Fibroblast of skin of right biceps (primary cell): ENCODE measurements around the gene TAF8.

Experiments used
- DNase-seq: peaks from one replicate; pipeline ENCODE4 v3.0.0-alpha.2; 2013

TAF8 gene

GRCh38 chr6:42100029-42100901 lies 49.9 kb downstream of the TAF8 start:
- peak; percentile 82 for DNase-seq

GRCh38 chr6:42101186-42101657 lies 50.9 kb downstream of the TAF8 start:
- DNase-seq: no peak

- DNase-seq: no peak
Measured at GRCh38 chr6:42103216-42103615, 52.9 kb downstream of the TAF8 start.

- DNase-seq: no peak
Measured at GRCh38 chr6:42103753-42104094, 53.4 kb downstream of the TAF8 start.

- peak; percentile 61 for DNase-seq
Measured at GRCh38 chr6:42104095-42104803, 53.9 kb downstream of the TAF8 start.

- DNase-seq: no peak
Measured at GRCh38 chr6:42104804-42105125, 54.4 kb downstream of the TAF8 start.

- DNase-seq: no peak
Measured at GRCh38 chr6:42105156-42105648, 54.9 kb downstream of the TAF8 start.

- DNase-seq: no peak
Measured at GRCh38 chr6:42105709-42106108, 55.4 kb downstream of the TAF8 start.

GRCh38 chr6:42106112-42107023 lies 56.0 kb downstream of the TAF8 start:
- no peak for DNase-seq

- no peak for DNase-seq
Measured at GRCh38 chr6:42108071-42108470, 57.7 kb downstream of the TAF8 start.

GRCh38 chr6:42110683-42111082 lies 60.4 kb downstream of the TAF8 start:
- DNase-seq: no peak

- DNase-seq: no peak
Measured at GRCh38 chr6:42112351-42112750, 62.0 kb downstream of the TAF8 start.

- DNase-seq: no peak
Measured at GRCh38 chr6:42113936-42114636, 63.8 kb downstream of the TAF8 start.

- no peak for DNase-seq
Measured at GRCh38 chr6:42117843-42118161, 67.5 kb downstream of the TAF8 start.

- DNase-seq: no peak
Measured at GRCh38 chr6:42118162-42119001, 68.1 kb downstream of the TAF8 start.

GRCh38 chr6:42120895-42121865 lies 70.9 kb downstream of the TAF8 start:
- DNase-seq: peak; percentile 22

GRCh38 chr6:42123379-42124103 lies 73.2 kb downstream of the TAF8 start:
- DNase-seq: no peak

GRCh38 chr6:42124223-42124836 lies 74.0 kb downstream of the TAF8 start:
- DNase-seq: no peak

GRCh38 chr6:42125231-42125630 lies 74.9 kb downstream of the TAF8 start:
- DNase-seq: no peak
